Kidney (tissue), 14 donors: ENCODE measurements around the gene KRT27. TPM values are rescaled to one million over a fixed set of nuclear protein-coding genes. Genes with fewer than 3 reads are reported as not detected.
A peak's percentile ranks its signal among the peaks of the same experiment; 100 is the strongest.

Experiments
- DNase-seq, 5 donors: peaks; one replicate each; pipeline ENCODE4 v3.0.0-alpha.2; 2013 to 2020
- FAIRE-seq: peaks from 2 replicates; lab custom pipeline; 2012; peaks lifted over from hg19 to GRCh38; lab: Jason Lieb, UNC
- H3K27ac ChIP-seq, 2 donors: one replicate each; pipeline ENCODE4 v1.7.0; 2013; ENCODE audit warnings: low read depth in 2 of 2, low read length in 2 of 2, inconsistent platforms in 1 of 2
- H3K27me3 ChIP-seq: one replicate; pipeline ENCODE4 v1.7.1; 2013; ENCODE audit warnings: low read length, inconsistent platforms; ENCODE audit not compliant: control insufficient read depth, insufficient read depth
- H3K36me3 ChIP-seq, 3 donors: one replicate each; pipeline versions ENCODE4 v1.7.0 to v1.7.1; 2013; ENCODE audit warnings: low read length in 3 of 3, control low read depth in 1 of 3, inconsistent platforms in 1 of 3; ENCODE audit not compliant: insufficient read depth in 3 of 3, control insufficient read depth in 2 of 3
- H3K4me1 ChIP-seq, 3 donors: one replicate each; pipeline versions ENCODE4 v1.7.0 to v1.7.1; 2013; ENCODE audit warnings: low read length in 3 of 3, inconsistent platforms in 1 of 3, low read depth in 1 of 3; ENCODE audit not compliant: control insufficient read depth in 2 of 3, insufficient read depth in 2 of 3
- H3K4me3 ChIP-seq, 3 donors: one replicate each; pipeline versions ENCODE4 v1.7.0 to v1.8.1; 2013; ENCODE audit warnings: low read length in 3 of 3, control low read depth in 1 of 3, inconsistent platforms in 1 of 3
- H3K9ac ChIP-seq, 3 donors: one replicate each; pipeline versions ENCODE4 v1.7.0 to v1.7.1; 2013; ENCODE audit warnings: low read length in 3 of 3, control low read depth in 1 of 3, inconsistent platforms in 1 of 3
- H3K9me3 ChIP-seq, 3 donors: one replicate each; pipeline versions ENCODE4 v1.7.0 to v1.7.1; 2013; ENCODE audit warnings: low read length in 3 of 3, control low read depth in 1 of 3, inconsistent platforms in 1 of 3; ENCODE audit not compliant: control insufficient read depth in 2 of 3, insufficient read depth in 1 of 3
- CTCF ChIP-seq: IDR thresholded peaks from 3 replicates; pipeline ENCODE4 v1.5.1; 2012; ENCODE audit warnings: mild to moderate bottlenecking, moderate library complexity, borderline replicate concordance; ENCODE audit not compliant: insufficient read depth; ENCODE audit errors: extremely low read depth
- intact Hi-C: fragments of 100-400 bp; cut with DNase I; formaldehyde crosslinking; loops from one replicate; pipeline ENCODE4 v1.11.1; 2022
- polyA plus RNA-seq: library from polyadenylated mRNA; stranded (reverse); fragments of 350-450 nt; fragmentation: Illumina TruSeq; extraction: RNeasy Lipid Tissue Mini Kit (QIAGEN cat#74804); gene quantifications from one replicate; pipeline ENCODE4 v1.2.3, GENCODE V29; 2014; ENCODE audit warnings: low read depth, low replicate concordance; ENCODE audit not compliant: insufficient read depth
- total RNA-seq: library from RNA; stranded (reverse); fragmentation: NEBNext Ultra II Directional; extraction: Animal tissue kit (Norgen Biotek cat#: 25700); gene quantifications from one replicate; pipeline ENCODE4 v1.2.1, GENCODE V29; 2021
- donor health status: control.
- donor health status: control.
- donor health status: control.
- donor health status: control.
- donor health status: control.
- donor health status: DM: yes; HTN: yes; CAD: no.
- donor health status: Normal renal cell carcinoma (clear cell type).

The KRT27 gene
- total and polyA plus RNA-seq, 2 donors from 2014 or later, result not detected

GRCh38 chr17:40727447-40728231 lies 54.7 kb downstream of the KRT27 start:
- no peak for FAIRE-seq
- Histone ChIP-seq H3K4me3 (no peak overlapping the region), H3K27ac (no peak overlapping the region), H3K27me3 (no peaks in the 10 kb centered on the region), H3K36me3 (no peaks in the 10 kb centered on the region), H3K9me3 (no peaks in the 10 kb centered on the region), H3K4me1 (no peaks in the 10 kb centered on the region), H3K9ac (no peak overlapping the region)
- intact Hi-C loops, result no loop called here
- DNase-seq, result peak in 2 of 5 donors; percentile 38 to 40
- TF ChIP-seq CTCF, result no peak

- Histone ChIP-seq H3K9me3 (no peaks in the 10 kb centered on the region), H3K27me3 (no peaks in the 10 kb centered on the region), H3K36me3 (no peaks in the 10 kb centered on the region), H3K27ac (no peak overlapping the region), H3K4me1 (no peaks in the 10 kb centered on the region), H3K4me3 (no peak overlapping the region), H3K9ac (no peak overlapping the region)
- peak; percentile 48 for TF ChIP-seq CTCF
- FAIRE-seq, result no peak
- no peak for DNase-seq
- intact Hi-C loops, result no loop called here
Observed at GRCh38 chr17:40726919-40727318, 55.4 kb downstream of the KRT27 start.

Other genes with a start within 250 kb of the KRT27 start
- 7.1 TPM for gene CCR7, start 217.1 kb downstream of the KRT27 start, total RNA-seq
- gene CCR7, start 217.1 kb downstream of the KRT27 start, polyA plus RNA-seq, result 0.17 TPM
- gene SMARCE1, start 134.7 kb downstream of the KRT27 start, total RNA-seq, result 112 TPM
- 73.4 TPM for gene SMARCE1, start 134.7 kb downstream of the KRT27 start, polyA plus RNA-seq
- gene KRT222, start 117.4 kb downstream of the KRT27 start, total RNA-seq, result 6.6 TPM
- gene KRT222, start 117.4 kb downstream of the KRT27 start, polyA plus RNA-seq, result 1.2 TPM
- 0.31 TPM for gene KRT24, start 78.8 kb downstream of the KRT27 start, total RNA-seq
- gene KRT24, start 78.8 kb downstream of the KRT27 start, polyA plus RNA-seq, result not detected
- gene KRT25, start 27.2 kb downstream of the KRT27 start, total RNA-seq, result not detected
- not detected for gene KRT25, start 27.2 kb downstream of the KRT27 start, polyA plus RNA-seq
- not detected for gene KRT26, start 10.3 kb downstream of the KRT27 start, total RNA-seq
- not detected for gene KRT26, start 10.3 kb downstream of the KRT27 start, polyA plus RNA-seq
- not detected for gene KRT28, start 17.4 kb upstream of the KRT27 start, total RNA-seq
- gene KRT28, start 17.4 kb upstream of the KRT27 start, polyA plus RNA-seq, result not detected
- 47.9 TPM for gene KRT10, start 40.1 kb upstream of the KRT27 start, total RNA-seq
- gene KRT10, start 40.1 kb upstream of the KRT27 start, polyA plus RNA-seq, result 50.9 TPM
- not detected for gene KRT12, start 84.7 kb upstream of the KRT27 start, total RNA-seq
- not detected for gene KRT12, start 84.7 kb upstream of the KRT27 start, polyA plus RNA-seq
- gene KRT20, start 102.7 kb upstream of the KRT27 start, total RNA-seq, result not detected
- gene KRT20, start 102.7 kb upstream of the KRT27 start, polyA plus RNA-seq, result not detected
- 4.2 TPM for gene KRT23, start 155.1 kb upstream of the KRT27 start, total RNA-seq
- 2.2 TPM for gene KRT23, start 155.1 kb upstream of the KRT27 start, polyA plus RNA-seq
- gene KRT39, start 184.4 kb upstream of the KRT27 start, total RNA-seq, result not detected
- not detected for gene KRT39, start 184.4 kb upstream of the KRT27 start, polyA plus RNA-seq
- gene KRT40, start 201.8 kb upstream of the KRT27 start, total RNA-seq, result not detected
- gene KRT40, start 201.8 kb upstream of the KRT27 start, polyA plus RNA-seq, result not detected
- not detected for gene KRTAP3-3, start 211.6 kb upstream of the KRT27 start, total RNA-seq
- gene KRTAP3-3, start 211.6 kb upstream of the KRT27 start, polyA plus RNA-seq, result not detected
- gene KRTAP3-2, start 217.4 kb upstream of the KRT27 start, total RNA-seq, result not detected
- gene KRTAP3-2, start 217.4 kb upstream of the KRT27 start, polyA plus RNA-seq, result not detected
- gene KRTAP3-1, start 226.6 kb upstream of the KRT27 start, total RNA-seq, result not detected
- gene KRTAP3-1, start 226.6 kb upstream of the KRT27 start, polyA plus RNA-seq, result not detected
- not detected for gene KRTAP1-5, start 244.7 kb upstream of the KRT27 start, total RNA-seq
- gene KRTAP1-5, start 244.7 kb upstream of the KRT27 start, polyA plus RNA-seq, result not detected
- gene KRTAP1-4, start 247.6 kb upstream of the KRT27 start, total RNA-seq, result not detected
- gene KRTAP1-4, start 247.6 kb upstream of the KRT27 start, polyA plus RNA-seq, result not detected